Activated CD4-positive, alpha-beta T cell treated with anti-CD3 and anti-CD28 coated beads, Interleukin-2, Interleukin-4, amounts not matched to agents 100 ng/mL and 50 ng/mL, durations not matched to agents 16 hours and 8 hours (primary cell): ENCODE data around the gene CPNE8.

Experiments
- DNase-seq: peaks from one replicate; pipeline ENCODE4 v3.0.0-alpha.2; 2020; ENCODE audit warnings: low spot score

Gene CPNE8

DNA sequence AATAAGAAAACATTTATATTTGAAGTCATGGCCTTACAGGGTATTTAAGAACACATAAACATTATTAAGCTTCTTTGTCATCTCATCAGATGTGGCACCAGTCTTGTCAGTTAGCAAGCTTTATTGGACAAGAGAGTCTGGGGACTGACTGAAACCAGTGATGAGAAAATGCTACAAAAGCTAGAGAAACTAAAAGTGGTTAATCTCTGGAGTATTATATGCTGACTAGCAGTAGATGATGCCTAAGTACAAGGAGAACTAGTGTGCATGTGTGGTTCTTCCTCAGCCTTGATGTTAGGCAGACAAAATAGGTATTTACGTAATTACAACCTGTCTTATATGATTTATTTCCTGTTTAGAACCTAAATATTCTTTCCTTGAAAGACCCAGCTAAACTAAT, 176.5 kb downstream of the CPNE8 start:
- DNase-seq: no peak

DNA sequence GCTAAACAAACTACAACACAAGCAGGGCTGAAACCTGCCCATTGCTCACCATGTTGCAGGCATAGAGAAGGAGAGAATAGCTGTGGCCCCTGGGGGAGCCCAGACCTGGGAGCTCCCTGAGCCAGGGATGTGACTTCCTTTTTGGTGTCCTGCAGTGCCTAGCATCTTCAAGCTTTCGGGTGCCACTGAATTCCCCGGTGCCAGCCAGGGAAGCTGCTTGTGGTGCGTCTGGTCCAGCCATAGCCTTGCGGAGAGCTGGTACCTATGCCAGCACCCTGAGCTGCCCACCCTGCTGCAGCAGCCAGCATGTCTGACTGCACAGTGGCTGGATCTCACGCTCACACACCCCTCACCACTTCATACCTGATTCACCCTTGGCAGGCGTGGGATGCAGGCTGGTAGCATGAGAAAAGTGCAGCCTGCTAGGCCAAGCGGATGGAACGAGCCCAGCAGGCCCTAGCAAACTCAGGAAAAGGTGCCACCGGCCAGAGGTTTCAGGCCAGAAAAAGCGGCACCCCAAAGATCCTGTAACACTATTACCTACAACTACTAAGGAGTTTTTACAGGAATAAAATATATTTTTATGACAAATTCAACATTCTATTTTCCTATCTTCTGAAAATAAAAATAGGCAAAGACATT, 183.7 kb downstream of the CPNE8 start:
- DNase-seq: no peak

DNA sequence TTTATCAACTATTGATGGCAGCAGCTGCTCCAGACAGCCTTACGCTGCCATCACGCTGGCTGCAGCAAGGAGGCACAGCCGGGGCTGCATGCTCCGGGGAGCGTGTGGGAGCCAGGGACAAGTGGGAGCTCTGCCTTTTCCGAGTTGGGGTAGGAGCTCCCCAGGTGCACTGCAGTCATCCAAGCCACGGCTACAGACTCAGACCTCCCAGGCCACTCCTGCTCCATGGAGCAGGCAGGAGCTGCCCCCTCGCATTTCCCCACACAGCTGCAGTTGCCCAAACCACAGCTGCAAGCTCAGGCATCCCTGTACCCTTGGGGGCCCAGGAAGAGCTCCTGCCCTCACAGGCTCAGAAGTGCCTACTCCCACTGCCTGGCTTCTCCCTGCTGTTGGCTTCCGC, 184.7 kb downstream of the CPNE8 start:
- DNase-seq: no peak

DNA sequence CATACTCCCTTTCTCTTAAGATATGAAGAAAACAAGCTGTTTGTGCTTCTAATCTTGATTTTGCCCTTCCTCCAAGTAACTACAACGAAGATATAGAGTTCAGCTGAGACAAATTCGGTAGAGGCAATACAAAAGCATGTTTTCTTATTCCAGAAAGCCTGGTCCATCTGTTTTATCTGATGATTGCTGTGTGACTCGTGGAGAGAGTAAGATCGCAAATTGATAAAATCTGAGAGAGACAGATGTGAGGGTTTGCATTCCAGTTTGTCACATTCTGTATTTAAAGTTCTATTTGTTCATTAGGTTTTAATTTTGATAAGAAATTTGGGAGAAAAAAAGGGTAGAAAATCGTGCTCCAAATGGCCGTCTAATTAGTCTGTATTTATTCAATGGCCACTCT, 192.1 kb downstream of the CPNE8 start:
- no peak for DNase-seq

DNA sequence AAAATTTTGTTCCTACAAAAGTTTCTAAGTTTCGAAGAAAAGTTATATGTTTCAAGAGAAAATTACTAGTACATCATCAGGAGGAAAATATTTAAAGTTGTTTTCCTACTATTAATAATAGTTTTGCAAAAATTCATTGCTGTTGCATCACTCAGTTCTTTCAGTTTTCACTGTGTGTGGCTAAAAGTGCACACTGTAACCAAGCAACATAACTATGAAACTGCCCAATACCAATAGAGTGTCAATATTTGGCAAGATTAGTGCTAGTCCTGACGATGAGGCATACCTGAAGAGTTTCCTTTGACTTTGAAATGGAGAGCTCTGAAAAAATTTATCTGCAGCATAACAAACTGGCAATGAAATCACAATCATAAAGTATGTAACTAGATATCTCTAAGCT, 194.3 kb downstream of the CPNE8 start:
- DNase-seq: peak; percentile 25

DNA sequence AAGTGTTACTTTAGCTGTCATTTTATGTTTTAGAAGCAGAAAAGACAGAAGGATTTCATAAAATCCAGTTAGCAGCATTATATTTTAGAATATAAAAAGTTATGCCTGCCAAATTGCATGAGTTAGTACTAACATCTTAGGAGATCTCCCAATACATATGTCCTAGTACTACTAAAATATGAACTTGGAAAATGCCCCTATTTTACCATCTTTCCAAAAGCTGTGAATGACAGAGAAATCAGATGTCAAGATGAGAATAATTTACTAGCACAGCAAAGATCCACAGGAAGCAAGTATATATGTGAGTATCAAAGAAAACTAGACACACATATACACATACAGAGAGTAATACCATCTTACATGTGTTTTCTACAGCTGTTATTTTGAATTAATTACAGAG, 196.9 kb downstream of the CPNE8 start:
- no peak for DNase-seq

DNA sequence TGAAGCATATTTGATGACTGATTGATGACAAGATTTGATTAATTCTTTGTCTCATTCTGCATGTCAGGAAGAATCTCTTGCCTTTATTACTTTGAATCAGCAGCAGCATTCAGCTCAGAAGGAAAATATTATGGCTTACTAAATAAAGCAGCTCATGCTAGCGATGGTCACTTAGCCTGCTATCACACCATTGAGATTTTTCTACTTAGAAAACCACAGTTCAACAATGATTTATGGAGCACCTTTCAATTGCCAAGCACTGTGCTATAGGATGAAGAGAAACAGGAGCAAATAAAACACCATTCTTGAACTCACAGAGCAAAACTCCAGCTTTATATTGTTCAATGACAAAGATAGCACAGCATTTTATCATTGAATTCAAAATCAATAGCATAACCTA, 197.7 kb downstream of the CPNE8 start:
- no peak for DNase-seq

DNA sequence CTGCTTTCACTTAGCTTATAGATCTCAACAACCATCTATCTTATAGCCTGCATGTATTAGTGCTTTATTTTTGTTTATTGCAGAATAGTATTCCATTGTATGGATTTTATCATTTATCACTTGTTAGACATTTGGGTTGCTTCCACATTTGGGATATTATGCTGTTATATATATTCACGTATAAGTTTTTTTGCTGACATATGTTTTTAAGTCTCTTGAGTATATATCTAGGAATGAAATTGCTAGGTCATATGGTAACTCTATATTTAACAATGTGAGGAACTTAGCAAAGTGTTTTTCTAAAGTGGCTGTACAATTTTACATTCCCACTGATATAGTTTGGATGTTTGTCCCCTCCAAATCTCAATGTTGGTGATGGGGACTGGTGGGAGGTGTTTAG, 208.1 kb downstream of the CPNE8 start:
- no peak for DNase-seq

DNA sequence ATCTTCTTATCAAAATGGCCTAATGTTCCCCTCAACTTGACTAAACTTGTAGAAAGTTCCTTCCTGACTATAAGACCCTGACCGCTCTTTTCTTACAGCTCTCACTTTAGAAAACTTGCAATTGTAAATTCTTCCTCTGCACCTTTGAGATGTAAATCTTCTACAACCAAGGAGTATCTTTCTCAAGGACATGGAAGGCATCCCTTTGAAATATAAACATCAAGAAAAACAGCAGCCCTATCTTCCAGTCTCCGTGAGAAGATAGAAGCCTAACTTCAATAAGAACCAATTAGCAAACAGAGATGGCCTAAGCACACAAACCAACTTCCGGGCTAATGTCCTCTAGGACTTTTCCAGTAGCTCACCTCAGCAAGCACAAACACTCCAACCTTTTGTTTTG, 210.3 kb downstream of the CPNE8 start:
- DNase-seq: no peak

DNA sequence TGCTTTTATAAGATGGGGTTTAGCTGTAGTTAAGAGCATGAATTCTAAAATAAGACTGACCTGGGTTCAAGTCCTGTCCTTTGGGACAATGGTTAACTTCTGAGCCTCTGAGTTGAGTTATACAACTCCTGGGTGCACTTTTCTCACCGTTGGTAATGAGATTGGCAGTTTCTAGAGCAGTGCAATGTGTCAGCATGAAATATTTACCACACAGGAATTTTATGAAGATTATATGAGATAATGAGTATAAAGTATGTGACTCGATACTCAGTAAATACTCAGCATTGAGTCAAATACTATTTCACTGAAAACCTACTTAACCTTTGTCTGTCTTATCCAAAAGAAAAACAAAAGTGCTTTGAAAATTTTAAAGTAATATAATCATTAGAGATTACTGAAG, 214.2 kb downstream of the CPNE8 start:
- DNase-seq: no peak

DNA sequence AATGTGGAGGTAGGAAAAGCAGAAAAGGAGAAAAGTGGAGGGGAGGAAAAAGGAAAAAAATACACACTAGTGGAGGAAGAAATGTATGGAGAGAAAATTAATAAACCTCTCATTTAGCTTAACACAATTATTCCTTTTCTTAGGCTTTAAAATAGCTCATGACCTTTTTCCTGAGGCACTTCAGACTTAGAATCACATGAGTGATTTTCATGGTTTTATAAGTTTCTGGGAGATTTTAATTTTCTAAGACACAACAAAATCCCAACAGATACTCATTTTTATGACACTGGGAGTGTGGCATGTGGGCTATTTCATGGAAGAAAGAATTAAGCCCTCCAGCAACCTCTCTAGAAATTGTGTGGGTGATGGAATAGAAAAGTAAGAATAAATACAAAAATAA, 214.7 kb downstream of the CPNE8 start:
- no peak for DNase-seq

DNA sequence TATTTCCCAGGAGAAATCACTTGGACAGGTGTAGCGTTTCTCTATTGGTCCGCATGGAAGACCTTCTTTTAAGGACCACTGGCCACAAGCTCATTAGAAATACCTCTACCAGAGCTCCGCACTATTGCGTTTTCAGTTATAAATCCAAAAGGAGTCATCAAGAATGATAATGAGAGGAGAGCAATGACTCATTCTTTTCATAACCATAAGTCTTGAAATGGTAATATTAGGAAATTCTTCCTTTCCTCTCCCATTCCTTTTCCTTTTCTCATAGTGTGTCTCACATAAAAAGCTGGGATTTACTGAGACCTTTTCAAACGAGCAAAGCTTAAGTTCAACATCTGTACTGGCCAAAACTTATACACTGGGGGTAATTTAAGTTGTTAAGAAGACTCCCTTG, 215.7 kb downstream of the CPNE8 start:
- DNase-seq: no peak

DNA sequence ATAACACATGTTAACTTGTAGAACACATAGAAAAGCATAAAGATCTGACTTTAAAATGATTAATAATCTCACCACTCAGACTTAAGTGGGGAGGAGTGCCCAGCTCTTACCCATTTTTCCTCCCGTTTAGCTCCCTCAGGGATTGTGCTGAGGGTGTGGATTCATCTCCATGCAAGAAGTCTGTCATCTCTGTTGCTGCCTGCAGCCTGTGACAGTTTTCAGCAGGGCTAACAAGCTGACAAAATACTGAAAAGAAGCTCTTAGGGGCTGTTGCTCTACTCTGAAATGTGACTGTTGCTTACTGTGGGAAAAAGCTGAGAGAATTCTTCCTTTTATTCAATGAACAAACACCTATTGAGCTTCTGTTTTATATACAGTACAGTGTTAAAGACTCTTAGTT, 216.2 kb downstream of the CPNE8 start:
- DNase-seq: no peak

DNA sequence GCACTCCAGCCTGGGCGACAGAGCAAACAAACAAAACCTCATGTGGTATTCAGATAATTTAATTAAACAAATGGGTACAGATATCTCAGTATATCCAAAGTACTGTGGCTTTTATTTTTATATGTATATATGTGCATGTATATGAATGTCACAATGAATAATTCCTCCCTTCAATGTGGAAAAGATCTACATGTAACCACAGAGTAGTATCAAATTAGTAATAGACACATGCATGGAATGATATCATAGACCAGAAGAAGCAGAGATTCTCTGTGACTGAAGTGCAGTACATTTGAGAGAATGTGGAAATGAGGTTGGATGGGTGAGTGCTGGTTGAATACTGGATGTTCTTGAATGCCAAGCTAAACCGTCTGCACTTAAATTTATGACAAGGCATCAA, 222.9 kb downstream of the CPNE8 start:
- DNase-seq: no peak

DNA sequence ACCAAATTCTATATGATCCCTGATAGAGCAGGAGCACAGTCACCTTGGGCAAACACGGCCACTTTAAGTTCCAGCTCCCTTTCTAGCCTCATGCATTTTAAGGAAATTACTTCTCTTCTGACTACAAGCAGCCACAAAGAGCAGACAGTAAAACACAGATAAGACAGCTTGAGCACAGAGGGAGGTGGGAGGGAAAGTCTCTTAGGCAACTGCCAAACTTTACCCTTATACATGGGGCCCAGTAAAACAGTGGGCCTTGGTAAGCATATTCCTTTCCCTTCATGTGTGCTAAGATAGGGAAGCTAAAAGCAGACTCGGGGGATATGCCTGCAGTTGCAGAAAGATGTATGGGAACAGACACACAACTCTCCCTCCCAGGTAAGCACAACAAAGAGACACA, 235.9 kb downstream of the CPNE8 start:
- DNase-seq: no peak

DNA sequence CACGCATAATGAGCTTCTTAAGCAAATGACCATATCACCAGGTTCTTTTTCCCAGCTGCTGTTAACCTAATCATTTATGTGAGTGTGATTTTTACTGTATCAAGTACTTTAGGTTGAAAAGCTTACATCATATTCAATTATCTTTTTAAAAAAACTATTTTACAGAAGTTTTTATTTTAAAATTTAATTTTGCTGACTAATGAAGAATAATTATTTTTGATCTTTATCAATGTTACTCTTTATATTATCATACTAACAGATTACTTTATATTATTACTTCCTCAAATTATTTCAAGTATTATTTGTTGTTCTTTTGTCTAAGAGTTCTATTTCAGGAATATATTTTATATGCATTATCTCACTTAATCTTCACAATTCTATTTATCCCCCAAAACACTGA, 236.3 kb downstream of the CPNE8 start:
- DNase-seq: no peak

DNA sequence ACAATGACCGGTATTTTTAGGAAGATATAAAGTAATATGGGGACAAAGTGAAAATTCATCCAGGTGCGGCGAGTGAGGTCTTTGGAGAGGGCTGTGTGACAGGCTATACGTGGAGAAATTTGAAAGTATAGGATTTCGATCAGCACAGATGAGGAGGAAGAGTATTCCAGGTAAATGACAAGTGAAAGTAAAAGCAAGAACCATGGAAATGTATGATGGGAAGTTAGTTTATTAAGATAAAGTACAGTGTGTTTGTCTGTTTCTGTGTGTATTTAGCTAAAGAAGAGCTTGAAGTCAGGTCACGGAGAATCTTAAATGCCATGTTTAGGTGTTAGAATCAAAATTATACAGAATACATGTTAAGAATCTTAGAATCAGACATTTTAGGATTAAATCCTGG, 239.0 kb downstream of the CPNE8 start:
- no peak for DNase-seq

DNA sequence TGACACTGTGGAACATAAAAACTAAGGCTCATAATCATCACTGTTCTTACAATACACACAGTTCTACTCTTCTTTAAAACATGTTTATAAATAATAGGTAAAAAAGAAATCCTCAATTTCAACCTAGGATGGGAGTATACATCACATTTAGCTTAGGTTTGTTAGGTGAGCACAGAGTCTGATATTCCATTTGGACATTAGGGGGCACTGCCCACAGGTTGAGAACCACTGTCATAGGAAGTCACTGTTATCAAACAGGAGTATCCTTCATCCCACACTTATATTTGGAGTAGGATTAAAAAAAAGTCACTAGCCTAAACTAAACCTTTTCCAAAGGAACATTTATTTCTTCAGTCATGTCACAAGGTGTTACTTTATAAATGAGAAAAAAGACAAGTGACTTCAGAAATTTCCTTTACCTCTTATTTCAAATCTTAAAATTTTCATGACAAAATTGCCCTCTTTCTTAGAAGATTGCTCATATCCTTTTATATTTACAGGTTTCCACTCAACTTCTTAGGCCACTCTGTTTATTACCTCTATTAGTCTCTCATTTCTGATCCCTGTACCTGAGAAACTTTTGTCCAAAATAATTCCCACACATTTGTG, 240.6 kb downstream of the CPNE8 start:
- DNase-seq: no peak

DNA sequence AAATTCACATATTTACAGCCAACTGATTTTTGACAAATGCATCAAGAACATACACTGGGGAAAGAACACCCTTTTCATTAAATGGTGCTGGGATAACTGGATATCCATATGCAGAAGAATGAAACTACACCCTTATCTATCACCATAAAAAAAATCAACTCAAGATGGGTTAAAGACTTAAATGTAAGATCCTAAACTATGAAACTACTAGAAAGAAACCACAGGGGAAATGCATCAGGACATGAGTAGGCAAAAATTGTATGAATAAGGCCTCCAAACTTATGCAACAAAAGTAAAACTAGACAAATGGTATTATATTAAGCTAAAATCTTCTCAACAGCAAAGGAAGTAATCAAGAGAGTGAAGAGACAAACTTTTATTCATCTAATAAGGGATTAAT, 242.6 kb downstream of the CPNE8 start:
- DNase-seq: no peak

DNA sequence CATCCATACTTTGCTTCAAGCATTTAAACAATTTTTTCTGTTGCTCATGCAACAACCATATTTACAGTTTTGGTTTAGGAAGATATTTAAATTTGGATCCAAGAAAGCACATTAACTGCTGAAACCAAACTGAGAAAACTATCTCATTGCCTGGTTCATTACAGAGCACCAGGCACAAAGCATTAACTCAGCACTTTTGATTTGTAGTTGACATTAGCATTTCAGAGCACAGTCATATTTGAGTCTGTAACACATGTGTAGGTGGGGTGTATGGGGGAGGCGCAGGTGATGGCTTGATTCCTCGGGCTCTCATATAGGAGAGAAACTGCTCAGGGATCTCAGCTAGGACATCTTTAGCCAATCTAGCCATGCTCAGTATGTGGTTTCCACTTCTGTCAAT, 251.7 kb downstream of the CPNE8 start:
- no peak for DNase-seq

DNA sequence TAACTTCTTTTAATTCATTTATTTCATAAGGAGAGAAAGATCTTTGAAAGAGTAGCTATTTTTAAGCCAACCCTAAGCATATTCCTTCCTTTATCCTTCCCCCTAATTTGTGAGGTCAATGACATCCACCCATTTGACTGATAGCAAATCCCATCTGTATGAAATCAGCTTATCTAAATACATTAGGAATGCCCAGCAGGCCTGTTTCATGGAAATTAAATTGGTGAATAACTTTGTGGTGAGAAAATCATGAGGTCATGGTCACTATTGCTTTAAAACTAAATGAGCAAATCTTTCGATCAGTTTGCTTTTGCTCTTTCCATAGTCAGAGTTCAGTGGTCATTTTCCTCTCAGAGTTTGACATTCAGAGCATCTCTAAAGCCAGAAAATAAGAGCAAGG, 256.6 kb downstream of the CPNE8 start:
- no peak for DNase-seq

DNA sequence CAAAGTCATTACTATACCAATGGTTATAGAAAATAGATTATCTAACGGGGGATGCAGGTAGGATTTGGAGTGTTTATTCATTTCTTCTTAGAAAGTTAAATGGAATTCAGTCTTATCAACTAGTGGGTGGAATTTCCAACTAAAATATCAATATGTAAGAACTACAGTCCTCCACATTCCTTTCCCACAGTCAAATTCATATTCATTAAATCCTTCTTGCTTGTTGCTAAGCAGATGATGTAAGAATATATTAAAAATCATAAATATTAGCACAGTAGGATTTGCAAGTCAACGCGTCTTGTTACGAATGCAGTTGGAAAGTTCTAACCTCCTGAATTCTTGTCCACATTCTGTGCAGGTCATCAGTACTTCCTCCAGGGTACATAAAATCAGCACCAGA, 259.2 kb downstream of the CPNE8 start:
- no peak for DNase-seq

DNA sequence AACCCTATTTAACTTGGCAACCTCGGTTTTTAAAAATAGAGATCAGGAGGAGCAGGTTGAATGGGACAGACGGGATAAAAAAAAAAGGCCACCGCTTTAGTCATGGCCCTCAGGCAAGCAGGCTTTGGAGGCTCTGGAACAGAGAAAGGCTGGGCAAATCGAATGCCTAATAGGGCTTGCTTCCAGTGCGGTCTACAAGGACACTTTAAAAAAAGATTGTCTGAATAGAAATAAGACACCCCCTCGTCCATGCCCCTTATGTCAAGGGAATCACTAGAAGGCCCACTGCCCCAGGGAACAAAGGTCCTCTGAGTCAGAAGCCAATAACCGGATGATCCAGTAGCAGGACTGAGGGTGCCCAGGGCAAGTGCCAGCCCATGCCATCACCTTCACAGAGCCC, 265.8 kb downstream of the CPNE8 start:
- no peak for DNase-seq

DNA sequence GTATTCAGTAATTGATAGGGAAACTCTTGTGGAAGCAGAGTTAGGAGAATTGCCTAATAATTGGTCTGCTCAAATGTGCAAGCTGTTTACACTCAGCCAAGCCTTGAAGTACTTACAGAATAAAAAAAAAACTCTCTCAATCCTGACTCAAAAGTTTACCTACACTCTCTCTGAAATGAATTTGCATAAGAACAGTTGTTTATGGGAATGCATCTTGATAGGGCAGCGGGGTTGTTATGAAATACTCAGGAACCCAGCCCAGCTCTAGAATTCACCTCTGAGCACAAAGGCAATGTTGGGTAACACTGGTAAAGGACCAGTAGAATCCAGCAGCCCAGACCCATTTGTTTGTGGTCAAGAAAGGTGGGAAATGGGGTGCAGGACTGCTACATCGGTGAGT, 267.0 kb downstream of the CPNE8 start:
- DNase-seq: no peak

DNA sequence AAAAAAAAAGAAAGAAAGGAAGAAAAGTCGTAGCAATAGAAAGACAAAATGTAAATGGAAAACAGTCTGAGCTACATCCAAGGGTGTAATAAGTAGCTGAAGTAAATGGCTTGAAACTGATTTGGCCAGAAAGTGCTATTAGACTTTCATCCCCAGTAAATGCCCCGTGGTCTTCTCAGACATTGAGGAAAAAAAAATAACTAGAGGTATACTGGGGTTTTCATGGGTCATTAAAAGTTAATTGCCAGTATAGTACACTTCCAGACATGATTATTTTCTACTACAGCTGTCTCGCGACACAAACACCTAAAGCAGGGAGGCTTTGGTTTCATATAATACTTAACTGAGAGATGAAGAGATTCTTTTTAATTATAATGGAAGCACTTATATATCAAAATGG, 271.9 kb downstream of the CPNE8 start:
- no peak for DNase-seq
